Measurements from ENCODE around the gene COL4A5.

DNA sequence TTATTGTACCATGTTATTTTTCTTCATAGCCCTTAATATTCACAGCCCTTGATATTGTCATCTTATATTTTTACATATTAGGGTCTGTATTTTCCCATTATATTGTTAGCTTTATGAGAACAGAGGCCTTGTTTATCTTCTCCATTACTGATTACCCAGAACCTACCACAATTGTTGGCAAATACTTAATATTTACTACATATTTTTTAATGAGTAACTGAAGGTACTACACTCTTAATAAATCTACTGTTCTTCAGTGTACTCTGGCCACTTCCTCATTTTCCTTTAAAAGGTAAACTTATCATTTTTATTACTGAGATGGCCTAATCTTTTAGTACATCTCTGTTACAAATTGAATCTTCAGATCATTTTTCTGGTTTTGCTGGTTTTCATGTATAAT lies 133.5 kb downstream of the COL4A5 start:
- TF ChIP-seq TAF1 (IDR thresholded peaks at IDR 0.05; ENCODE audit: borderline replicate concordance, insufficient read depth, low read length) (no peak), SIN3A (IDR thresholded peaks at IDR 0.05; ENCODE audit: borderline replicate concordance, insufficient read depth, low read length) (no peak)
- TF ChIP-seq, protein P1, sequence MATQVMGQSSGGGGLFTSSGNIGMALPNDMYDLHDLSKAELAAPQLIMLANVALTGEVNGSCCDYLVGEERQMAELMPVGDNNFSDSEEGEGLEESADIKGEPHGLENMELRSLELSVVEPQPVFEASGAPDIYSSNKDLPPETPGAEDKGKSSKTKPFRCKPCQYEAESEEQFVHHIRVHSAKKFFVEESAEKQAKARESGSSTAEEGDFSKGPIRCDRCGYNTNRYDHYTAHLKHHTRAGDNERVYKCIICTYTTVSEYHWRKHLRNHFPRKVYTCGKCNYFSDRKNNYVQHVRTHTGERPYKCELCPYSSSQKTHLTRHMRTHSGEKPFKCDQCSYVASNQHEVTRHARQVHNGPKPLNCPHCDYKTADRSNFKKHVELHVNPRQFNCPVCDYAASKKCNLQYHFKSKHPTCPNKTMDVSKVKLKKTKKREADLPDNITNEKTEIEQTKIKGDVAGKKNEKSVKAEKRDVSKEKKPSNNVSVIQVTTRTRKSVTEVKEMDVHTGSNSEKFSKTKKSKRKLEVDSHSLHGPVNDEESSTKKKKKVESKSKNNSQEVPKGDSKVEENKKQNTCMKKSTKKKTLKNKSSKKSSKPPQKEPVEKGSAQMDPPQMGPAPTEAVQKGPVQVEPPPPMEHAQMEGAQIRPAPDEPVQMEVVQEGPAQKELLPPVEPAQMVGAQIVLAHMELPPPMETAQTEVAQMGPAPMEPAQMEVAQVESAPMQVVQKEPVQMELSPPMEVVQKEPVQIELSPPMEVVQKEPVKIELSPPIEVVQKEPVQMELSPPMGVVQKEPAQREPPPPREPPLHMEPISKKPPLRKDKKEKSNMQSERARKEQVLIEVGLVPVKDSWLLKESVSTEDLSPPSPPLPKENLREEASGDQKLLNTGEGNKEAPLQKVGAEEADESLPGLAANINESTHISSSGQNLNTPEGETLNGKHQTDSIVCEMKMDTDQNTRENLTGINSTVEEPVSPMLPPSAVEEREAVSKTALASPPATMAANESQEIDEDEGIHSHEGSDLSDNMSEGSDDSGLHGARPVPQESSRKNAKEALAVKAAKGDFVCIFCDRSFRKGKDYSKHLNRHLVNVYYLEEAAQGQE (IDR thresholded peaks at IDR 0.05; ENCODE audit: insufficient read depth in 1 of 2, low read depth in 2 of 2, low read length in 2 of 2), result no peak
